NAMALWA (cell line): Measurements from ENCODE around the gene NUP42.
"Not testable (repeated sequence)": the region's sequence is repeated elsewhere in the genome, so short reads cannot be mapped to it uniquely, and the experiment has no call there.

Experiments
- DNase-seq: peaks from one replicate; pipeline ENCODE4 v3.0.0-alpha.2; 2015; ENCODE audit warnings: low spot score

Gene NUP42

GRCh38 chr7:23205577-23205908 is 23.7 kb downstream of the NUP42 start:
- DNase-seq, result no peak

GRCh38 chr7:23205909-23206767 is 24.3 kb downstream of the NUP42 start:
- no peak for DNase-seq

GRCh38 chr7:23207021-23207420 is 25.2 kb downstream of the NUP42 start:
- DNase-seq, result no peak

- DNase-seq, result no peak
Measured at GRCh38 chr7:23207884-23208283, 26.0 kb downstream of the NUP42 start.

GRCh38 chr7:23208316-23208715 is 26.5 kb downstream of the NUP42 start:
- DNase-seq, result no peak

- no peak for DNase-seq
Measured at GRCh38 chr7:23210506-23210905, 28.7 kb downstream of the NUP42 start.

GRCh38 chr7:23211589-23211988 is 29.7 kb downstream of the NUP42 start:
- DNase-seq, result no peak

- DNase-seq, result no peak
Measured at GRCh38 chr7:23212395-23212794, 30.5 kb downstream of the NUP42 start.

- no peak for DNase-seq
Measured at GRCh38 chr7:23212841-23213240, 31.0 kb downstream of the NUP42 start.

GRCh38 chr7:23213755-23214154 is 31.9 kb downstream of the NUP42 start:
- DNase-seq, result no peak

- DNase-seq, result no peak
Measured at GRCh38 chr7:23214423-23214822, 32.6 kb downstream of the NUP42 start.

GRCh38 chr7:23214938-23215337 is 33.1 kb downstream of the NUP42 start:
- no peak for DNase-seq

GRCh38 chr7:23216021-23216420 is 34.2 kb downstream of the NUP42 start:
- no peak for DNase-seq

GRCh38 chr7:23218196-23218595 is 36.3 kb downstream of the NUP42 start:
- DNase-seq, result no peak

GRCh38 chr7:23220690-23221305 is 39.0 kb downstream of the NUP42 start:
- DNase-seq, result no peak

GRCh38 chr7:23222439-23223030 is 40.7 kb downstream of the NUP42 start:
- DNase-seq, result no peak

- not testable (repeated sequence) for DNase-seq
Measured at GRCh38 chr7:23224364-23224763, 42.5 kb downstream of the NUP42 start.

- DNase-seq, result no peak
Measured at GRCh38 chr7:23226844-23227450, 45.1 kb downstream of the NUP42 start.

- no peak for DNase-seq
Measured at GRCh38 chr7:23228412-23228811, 46.6 kb downstream of the NUP42 start.

GRCh38 chr7:23230641-23231101 is 48.8 kb downstream of the NUP42 start:
- no peak for DNase-seq

- DNase-seq, result no peak
Measured at GRCh38 chr7:23232966-23233365, 51.1 kb downstream of the NUP42 start.

- peak; percentile 27 for DNase-seq
Measured at GRCh38 chr7:23234569-23235296, 52.9 kb downstream of the NUP42 start.
